ENCODE data around the gene ATXN1L.

Gene ATXN1L

DNA sequence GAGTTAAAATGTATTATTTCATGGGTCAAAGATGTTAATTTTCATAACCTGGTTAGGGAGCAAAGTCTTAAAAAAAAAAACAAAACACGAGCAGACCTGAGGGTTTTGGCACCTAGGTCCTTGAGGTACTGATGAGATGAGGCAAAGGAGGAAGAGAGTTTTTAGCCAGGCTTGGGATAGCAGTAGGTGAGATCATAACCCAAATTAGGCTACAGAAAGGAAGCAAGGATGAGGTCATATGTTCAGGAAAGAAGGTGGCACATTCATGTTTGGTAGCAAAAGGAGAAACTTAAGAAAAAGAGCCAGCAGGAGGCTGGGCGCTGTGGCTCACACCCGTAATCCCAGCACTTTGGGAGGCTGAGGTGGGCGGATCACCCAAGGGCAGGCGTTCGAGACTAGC lies 2.8 kb downstream of the ATXN1L start:
- H3K9me3 ChIP-seq (ENCODE audit: severe bottlenecking): no peaks in the 10 kb centered on the region
- peaks cover 39% of the 10 kb centered on the region for H3K36me3 ChIP-seq
- TF ChIP-seq, protein P1, sequence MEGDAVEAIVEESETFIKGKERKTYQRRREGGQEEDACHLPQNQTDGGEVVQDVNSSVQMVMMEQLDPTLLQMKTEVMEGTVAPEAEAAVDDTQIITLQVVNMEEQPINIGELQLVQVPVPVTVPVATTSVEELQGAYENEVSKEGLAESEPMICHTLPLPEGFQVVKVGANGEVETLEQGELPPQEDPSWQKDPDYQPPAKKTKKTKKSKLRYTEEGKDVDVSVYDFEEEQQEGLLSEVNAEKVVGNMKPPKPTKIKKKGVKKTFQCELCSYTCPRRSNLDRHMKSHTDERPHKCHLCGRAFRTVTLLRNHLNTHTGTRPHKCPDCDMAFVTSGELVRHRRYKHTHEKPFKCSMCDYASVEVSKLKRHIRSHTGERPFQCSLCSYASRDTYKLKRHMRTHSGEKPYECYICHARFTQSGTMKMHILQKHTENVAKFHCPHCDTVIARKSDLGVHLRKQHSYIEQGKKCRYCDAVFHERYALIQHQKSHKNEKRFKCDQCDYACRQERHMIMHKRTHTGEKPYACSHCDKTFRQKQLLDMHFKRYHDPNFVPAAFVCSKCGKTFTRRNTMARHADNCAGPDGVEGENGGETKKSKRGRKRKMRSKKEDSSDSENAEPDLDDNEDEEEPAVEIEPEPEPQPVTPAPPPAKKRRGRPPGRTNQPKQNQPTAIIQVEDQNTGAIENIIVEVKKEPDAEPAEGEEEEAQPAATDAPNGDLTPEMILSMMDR (IDR thresholded peaks at IDR 0.05; ENCODE audit: low read depth, low read length): no peak
- DNase-seq: no peak
- H3K4me3 ChIP-seq (ENCODE audit: low read depth, low read length): no peak overlapping the region
- H3K27me3 ChIP-seq (ENCODE audit: insufficient read depth, low read depth, severe bottlenecking): no peaks in the 10 kb centered on the region
- H3K27ac ChIP-seq: no peak overlapping the region

DNA sequence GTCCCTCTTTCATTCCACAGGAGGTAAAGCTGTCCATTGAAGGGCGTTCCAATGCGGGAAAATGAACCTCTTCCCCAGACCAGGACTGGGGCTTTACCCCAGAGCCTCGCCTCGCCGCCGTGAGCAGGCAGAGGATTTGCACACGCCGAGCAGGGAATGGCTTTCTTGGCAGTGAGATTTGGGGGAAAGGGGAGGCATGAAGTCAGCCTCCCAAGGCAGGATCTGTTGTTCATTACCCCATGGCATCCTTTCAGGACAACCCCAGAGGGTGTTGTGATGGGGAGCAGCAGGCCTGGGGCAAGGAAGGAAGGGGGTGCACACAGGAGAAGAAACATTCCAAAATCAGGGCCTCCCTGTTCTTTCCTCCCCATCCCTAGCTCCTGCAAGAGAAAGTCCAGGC lies 6.0 kb downstream of the ATXN1L start:
- H3K9me3 ChIP-seq (ENCODE audit: severe bottlenecking): no peaks in the 10 kb centered on the region
- no peak overlapping the region for H3K27ac ChIP-seq
- TF ChIP-seq, protein P1 (IDR thresholded peaks at IDR 0.05; ENCODE audit: low read depth, low read length): no peak
- DNase-seq: no peak
- H3K27me3 ChIP-seq (ENCODE audit: insufficient read depth, low read depth, severe bottlenecking): no peaks in the 10 kb centered on the region
- peaks cover 44% of the 10 kb centered on the region for H3K36me3 ChIP-seq
- H3K4me3 ChIP-seq (ENCODE audit: low read depth, low read length): no peak overlapping the region

DNA sequence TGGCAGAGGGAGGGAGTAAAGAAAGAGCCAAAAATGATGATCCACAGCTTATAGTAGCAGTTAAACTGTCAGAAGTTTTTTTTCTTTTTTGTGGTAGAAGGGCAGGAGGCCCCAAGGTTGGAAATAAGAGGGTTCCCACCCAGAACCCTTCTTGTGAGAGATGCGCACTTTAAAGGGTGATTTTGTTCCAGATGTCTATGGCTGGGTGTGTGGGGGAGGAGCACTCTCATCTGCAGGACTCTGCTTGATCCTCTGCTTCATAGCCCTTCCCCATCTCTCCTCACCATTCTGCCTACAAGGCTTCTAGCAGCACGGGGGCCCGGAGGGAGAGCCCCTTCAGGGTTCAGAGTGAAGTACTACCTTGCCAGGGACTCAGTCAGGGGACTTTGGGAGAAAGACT lies 6.4 kb downstream of the ATXN1L start:
- TF ChIP-seq, protein P1 (IDR thresholded peaks at IDR 0.05; ENCODE audit: low read depth, low read length): no peak
- Histone ChIP-seq H3K36me3 (peaks cover 44% of the 10 kb centered on the region), H3K4me3 (ENCODE audit: low read depth, low read length) (no peak overlapping the region), H3K9me3 (ENCODE audit: severe bottlenecking) (no peaks in the 10 kb centered on the region), H3K27me3 (ENCODE audit: insufficient read depth, low read depth, severe bottlenecking) (no peaks in the 10 kb centered on the region), H3K27ac (no peak overlapping the region)
- no peak for DNase-seq

DNA sequence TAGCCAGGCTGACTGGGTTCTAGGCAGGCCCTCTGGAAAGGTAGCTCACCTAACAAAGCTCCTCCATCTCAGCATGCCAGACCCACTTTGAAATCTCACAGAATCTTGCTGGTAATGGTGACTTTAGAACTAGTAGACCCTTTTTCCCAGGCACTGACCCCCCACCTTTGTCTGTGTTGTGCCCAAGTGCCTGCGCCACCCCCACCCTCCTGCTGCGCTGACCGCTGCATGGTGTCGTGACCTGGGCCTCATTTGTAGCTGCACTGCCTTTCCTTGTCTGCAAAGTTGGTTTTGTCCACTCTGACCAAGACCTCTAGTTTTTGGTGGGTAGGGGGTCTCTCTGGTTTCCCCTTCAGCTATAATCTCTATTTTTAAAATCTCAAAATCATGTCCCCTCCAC lies 6.8 kb downstream of the ATXN1L start:
- TF ChIP-seq, protein P1 (IDR thresholded peaks at IDR 0.05; ENCODE audit: low read depth, low read length): no peak

DNA sequence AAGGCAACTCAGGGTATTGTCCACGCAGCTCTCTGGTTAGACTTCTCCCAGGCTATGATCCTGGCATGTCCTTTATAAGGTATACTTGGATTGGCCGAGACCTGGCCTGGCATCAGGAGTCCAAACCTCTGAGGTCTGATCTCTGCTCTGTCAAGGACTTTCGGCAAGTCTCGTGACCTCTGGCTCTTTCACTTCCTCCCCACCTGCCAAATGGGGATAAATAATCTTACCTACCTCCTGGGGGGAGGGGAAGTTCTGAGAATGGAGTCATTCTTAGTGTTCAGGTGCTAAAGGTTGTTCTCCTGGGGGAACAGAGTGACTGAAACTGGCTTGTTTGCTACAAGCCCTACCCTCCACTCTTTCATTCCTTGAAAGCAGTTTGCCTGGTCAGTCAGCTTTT lies 7.6 kb downstream of the ATXN1L start:
- no peak for DNase-seq
- Histone ChIP-seq H3K9me3 (ENCODE audit: severe bottlenecking) (no peaks in the 10 kb centered on the region), H3K27me3 (ENCODE audit: insufficient read depth, low read depth, severe bottlenecking) (no peaks in the 10 kb centered on the region), H3K4me3 (ENCODE audit: low read depth, low read length) (no peak overlapping the region), H3K36me3 (peaks cover 46% of the 10 kb centered on the region), H3K27ac (no peak overlapping the region)
- TF ChIP-seq, protein P1 (IDR thresholded peaks at IDR 0.05; ENCODE audit: low read depth, low read length): no peak

More for the DNA sequence above, 6.8 kb downstream of the ATXN1L start:
- Histone ChIP-seq H3K36me3 (peaks cover 48% of the 10 kb centered on the region), H3K27me3 (ENCODE audit: insufficient read depth, low read depth, severe bottlenecking) (no peaks in the 10 kb centered on the region), H3K9me3 (ENCODE audit: severe bottlenecking) (no peaks in the 10 kb centered on the region), H3K27ac (no peak overlapping the region), H3K4me3 (ENCODE audit: low read depth, low read length) (no peak overlapping the region)
- DNase-seq: no peak

DNA sequence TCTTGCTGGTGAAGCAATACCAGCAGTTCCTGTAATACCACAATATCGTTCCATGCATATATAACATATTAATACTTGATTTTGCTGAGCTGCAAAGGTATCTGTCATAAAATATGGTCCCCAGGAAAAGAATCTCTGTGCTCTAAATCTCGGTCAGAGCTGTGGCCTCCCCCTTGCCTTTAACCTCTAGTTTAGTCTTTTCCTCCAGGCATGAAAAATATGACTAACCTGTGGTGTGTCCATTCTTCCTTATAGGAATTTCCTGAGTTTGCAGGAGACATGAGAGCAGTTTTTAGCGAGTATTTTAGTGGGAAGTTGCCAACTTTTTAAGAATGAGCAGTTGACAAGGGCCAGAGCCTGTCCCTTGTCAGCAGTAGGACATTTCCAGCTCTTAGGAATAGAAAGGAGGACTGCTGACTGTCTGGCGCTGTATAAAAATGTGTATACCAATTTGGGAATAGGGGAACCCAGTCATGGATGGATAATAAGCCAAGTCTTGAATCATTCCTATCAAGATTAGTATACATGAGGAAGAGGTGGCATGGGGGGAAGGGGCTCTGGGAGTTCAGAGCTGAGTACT lies 8.7 kb downstream of the ATXN1L start:
- Histone ChIP-seq H3K4me3 (ENCODE audit: low read depth, low read length) (no peak overlapping the region), H3K36me3 (peaks cover 47% of the 10 kb centered on the region), H3K27me3 (ENCODE audit: insufficient read depth, low read depth, severe bottlenecking) (no peaks in the 10 kb centered on the region), H3K9me3 (ENCODE audit: severe bottlenecking) (no peaks in the 10 kb centered on the region), H3K27ac (no peak overlapping the region)
- no peak for DNase-seq
- TF ChIP-seq, protein P1 (IDR thresholded peaks at IDR 0.05; ENCODE audit: low read depth, low read length): no peak
